ENCODE data around the gene ZNF71.

The ZNF71 gene

DNA sequence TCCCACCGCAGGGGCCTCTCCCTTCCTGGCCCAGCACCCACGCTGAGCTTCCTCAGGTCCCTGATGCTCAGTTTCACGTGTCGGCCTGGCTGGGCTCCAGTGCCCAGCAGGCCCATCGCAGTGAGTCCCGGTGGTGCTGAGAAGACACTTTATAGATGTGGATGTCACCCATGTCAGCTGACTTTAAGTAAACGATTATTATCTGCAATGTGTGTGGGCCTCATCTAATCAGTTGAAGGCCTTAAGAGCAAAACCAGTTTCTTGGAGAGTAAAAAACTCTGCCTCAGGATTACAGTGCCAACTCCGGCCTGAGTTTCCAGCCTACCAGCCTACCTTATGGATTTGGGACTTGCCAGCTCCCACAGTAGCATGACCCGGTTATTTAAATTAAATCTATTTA, 30.6 kb downstream of the ZNF71 start:
- Histone ChIP-seq H2AFZ (no peak overlapping the region), H3K4me1 (no peaks in the 10 kb centered on the region), H3K9ac (no peak overlapping the region), H3K9me3 (ENCODE audit: control insufficient read depth, low read length) (no peaks in the 10 kb centered on the region), H3K36me3 (ENCODE audit: control insufficient read depth, insufficient read depth, low read length) (no peaks in the 10 kb centered on the region), H3K27me3 (ENCODE audit: control insufficient read depth, insufficient read depth, low read length) (no peaks in the 10 kb centered on the region), H3K27ac (no peak overlapping the region), H3K4me2 (ENCODE audit: low read length) (no peak overlapping the region), H3K4me3 (ENCODE audit: low read depth, low read length) (no peak overlapping the region), H3K79me2 (no peaks in the 10 kb centered on the region)
- TF ChIP-seq, protein P1, sequence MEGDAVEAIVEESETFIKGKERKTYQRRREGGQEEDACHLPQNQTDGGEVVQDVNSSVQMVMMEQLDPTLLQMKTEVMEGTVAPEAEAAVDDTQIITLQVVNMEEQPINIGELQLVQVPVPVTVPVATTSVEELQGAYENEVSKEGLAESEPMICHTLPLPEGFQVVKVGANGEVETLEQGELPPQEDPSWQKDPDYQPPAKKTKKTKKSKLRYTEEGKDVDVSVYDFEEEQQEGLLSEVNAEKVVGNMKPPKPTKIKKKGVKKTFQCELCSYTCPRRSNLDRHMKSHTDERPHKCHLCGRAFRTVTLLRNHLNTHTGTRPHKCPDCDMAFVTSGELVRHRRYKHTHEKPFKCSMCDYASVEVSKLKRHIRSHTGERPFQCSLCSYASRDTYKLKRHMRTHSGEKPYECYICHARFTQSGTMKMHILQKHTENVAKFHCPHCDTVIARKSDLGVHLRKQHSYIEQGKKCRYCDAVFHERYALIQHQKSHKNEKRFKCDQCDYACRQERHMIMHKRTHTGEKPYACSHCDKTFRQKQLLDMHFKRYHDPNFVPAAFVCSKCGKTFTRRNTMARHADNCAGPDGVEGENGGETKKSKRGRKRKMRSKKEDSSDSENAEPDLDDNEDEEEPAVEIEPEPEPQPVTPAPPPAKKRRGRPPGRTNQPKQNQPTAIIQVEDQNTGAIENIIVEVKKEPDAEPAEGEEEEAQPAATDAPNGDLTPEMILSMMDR (IDR thresholded peaks at IDR 0.05): no peak

DNA sequence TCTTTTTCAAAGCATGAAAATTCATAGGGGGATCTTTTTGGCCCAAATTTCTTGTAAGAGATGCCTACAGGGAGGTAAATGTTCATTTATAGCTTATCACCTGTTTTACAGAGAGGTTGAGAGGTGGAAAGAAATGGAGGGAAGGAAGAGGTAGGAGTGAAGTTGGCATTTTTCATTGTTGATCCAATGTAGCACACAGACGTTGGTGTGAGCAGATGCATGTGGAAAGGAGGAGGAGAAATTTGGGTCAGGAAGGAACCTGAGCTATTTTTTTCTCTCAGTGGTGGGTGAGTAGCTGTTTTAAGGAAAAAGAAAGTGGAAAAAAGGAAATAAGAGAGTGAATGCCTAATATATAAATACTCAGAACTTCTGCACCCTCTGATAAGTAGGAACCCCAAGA, 37.9 kb downstream of the ZNF71 start:
- peaks cover 3% of the 10 kb centered on the region for H3K9me3 ChIP-seq (ENCODE audit: control insufficient read depth, low read length)
- H3K4me3 ChIP-seq (ENCODE audit: low read depth, low read length): no peak overlapping the region

DNA sequence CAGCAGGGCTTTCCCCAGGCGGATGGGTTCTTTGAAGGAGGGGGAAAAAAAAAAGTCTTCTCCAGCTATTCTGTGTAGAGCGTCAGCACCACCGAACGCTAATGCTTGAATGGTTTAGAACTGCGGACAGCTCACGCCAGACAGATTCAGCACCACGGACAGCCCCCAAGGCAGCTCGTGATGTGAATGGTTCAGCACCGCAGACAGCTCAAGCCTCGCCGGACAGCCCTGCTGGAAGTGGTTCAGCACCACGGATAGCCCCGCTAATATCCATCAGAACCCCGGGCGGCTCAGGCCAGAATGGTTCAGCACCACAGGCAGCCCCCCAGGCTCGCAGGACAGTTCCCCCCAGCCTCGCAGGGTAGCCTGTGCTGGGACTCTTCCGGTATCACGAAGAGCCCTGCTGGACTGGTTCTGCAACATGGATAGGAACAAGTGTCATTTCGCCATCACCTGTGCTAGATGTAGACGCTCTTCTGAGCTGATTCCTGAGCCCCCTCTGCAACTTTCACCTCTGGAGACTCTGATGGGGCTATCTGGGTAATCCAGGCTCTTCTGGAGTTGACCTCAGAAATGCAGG, 43.0 kb downstream of the ZNF71 start:
- H3K36me3 ChIP-seq (ENCODE audit: control insufficient read depth, insufficient read depth, low read length): no peaks in the 10 kb centered on the region
- no peak overlapping the region for H3K4me3 ChIP-seq (ENCODE audit: low read depth, low read length)
- H3K27me3 ChIP-seq (ENCODE audit: control insufficient read depth, insufficient read depth, low read length): no peaks in the 10 kb centered on the region
- H3K4me1 ChIP-seq: no peaks in the 10 kb centered on the region
- peaks cover 3% of the 10 kb centered on the region for H3K9me3 ChIP-seq (ENCODE audit: control insufficient read depth, low read length)
- H3K4me2 ChIP-seq (ENCODE audit: low read length): no peak overlapping the region
- H3K79me2 ChIP-seq: no peaks in the 10 kb centered on the region
- H2AFZ ChIP-seq: no peak overlapping the region
- H3K27ac ChIP-seq: no peak overlapping the region
- TF ChIP-seq, protein P1 (IDR thresholded peaks at IDR 0.05): no peak
- no peak overlapping the region for H3K9ac ChIP-seq

More for the DNA sequence above, 37.9 kb downstream of the ZNF71 start:
- H3K4me2 ChIP-seq (ENCODE audit: low read length): no peak overlapping the region
- no peaks in the 10 kb centered on the region for H3K36me3 ChIP-seq (ENCODE audit: control insufficient read depth, insufficient read depth, low read length)
- TF ChIP-seq, protein P1 (IDR thresholded peaks at IDR 0.05): no peak
- no peaks in the 10 kb centered on the region for H3K4me1 ChIP-seq
- H3K27ac ChIP-seq: no peak overlapping the region
- H3K79me2 ChIP-seq: no peaks in the 10 kb centered on the region
- no peak overlapping the region for H3K9ac ChIP-seq
- no peak overlapping the region for H2AFZ ChIP-seq
- H3K27me3 ChIP-seq (ENCODE audit: control insufficient read depth, insufficient read depth, low read length): no peaks in the 10 kb centered on the region

DNA sequence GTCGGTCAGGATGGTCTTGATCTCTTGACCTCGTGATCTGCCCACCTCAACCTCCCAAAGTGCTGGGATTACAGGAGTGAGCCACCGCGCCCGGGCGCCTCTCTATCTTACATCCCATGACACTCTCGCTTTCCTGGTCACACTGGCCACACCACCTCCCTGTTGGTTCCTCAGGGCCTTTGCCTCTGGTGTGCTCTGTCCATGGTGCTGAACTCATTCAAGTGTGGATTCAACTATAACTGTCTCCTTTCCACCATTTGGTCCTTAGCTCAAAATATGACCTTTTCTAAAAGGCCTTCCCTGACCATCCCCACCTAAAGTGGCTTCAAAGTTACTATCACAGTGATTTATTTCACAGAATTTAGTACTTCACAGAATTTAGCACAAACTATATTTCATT, 44.1 kb downstream of the ZNF71 start:
- H3K79me2 ChIP-seq: no peaks in the 10 kb centered on the region
- H3K36me3 ChIP-seq (ENCODE audit: control insufficient read depth, insufficient read depth, low read length): no peaks in the 10 kb centered on the region
- no peak overlapping the region for H2AFZ ChIP-seq
- no peak overlapping the region for H3K4me3 ChIP-seq (ENCODE audit: low read depth, low read length)
- TF ChIP-seq, protein P1 (IDR thresholded peaks at IDR 0.05): no peak
- no peak overlapping the region for H3K27ac ChIP-seq
- no peak overlapping the region for H3K9ac ChIP-seq
- H3K4me2 ChIP-seq (ENCODE audit: low read length): no peak overlapping the region
- peaks cover 3% of the 10 kb centered on the region for H3K9me3 ChIP-seq (ENCODE audit: control insufficient read depth, low read length)
- H3K27me3 ChIP-seq (ENCODE audit: control insufficient read depth, insufficient read depth, low read length): no peaks in the 10 kb centered on the region
- H3K4me1 ChIP-seq: no peaks in the 10 kb centered on the region
